Bone marrow (tissue), 2 donors: Measurements from ENCODE around the gene GPX7.
A peak's percentile ranks its signal among the peaks of the same experiment; 100 is the strongest.
"Not testable (repeated sequence)": the region's sequence is repeated elsewhere in the genome, so short reads cannot be mapped to it uniquely, and the experiment has no call there.

Experiments
- DNase-seq, 2 donors: peaks; one replicate each; lab custom pipeline; 2025; lab: John Stamatoyannopoulos, UW

Gene GPX7

DNA sequence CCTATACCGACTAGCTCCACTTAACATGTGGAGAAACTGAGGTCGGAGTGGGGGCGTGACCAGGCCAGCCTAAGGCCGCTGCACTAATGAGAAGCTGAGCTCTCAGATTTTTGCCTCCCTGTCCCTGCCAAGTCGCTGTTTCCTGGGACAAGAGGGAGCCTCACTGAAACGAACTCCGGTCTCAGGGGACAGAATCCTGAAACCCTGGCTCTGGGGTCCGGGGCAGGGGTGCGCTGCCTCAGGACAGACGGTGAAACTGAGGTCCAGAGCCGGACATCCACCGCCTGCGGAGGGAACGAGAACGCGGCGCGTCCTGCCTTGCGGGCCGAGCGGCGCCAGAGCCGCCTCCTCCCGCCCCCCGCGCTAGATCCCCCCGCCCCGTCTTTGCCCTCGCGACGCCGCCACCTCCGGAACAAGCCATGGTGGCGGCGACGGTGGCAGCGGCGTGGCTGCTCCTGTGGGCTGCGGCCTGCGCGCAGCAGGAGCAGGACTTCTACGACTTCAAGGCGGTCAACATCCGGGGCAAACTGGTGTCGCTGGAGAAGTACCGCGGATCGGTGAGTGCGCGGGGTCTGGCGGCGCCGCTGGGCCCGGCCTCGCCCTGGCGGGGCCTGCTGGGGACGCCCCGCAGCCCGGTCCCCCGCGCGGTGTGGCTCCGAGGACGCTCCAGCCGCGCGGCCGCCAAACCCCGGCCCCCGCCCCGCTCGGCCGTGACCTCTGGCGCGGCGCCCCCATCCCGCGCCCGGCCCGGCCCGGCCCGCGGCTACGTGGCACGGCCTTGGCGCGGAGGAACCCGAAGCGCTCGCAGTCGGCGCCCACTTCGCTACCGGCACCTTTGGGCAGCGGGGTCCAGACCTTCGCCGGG, at the start of gene GPX7:
GPX7 (plus strand) TSS at position 381 of the 865 bp plus-strand sequence; CDS start at position 420, 39 bp downstream.
- DNase-seq, result peak; percentile 8 to 20

DNA sequence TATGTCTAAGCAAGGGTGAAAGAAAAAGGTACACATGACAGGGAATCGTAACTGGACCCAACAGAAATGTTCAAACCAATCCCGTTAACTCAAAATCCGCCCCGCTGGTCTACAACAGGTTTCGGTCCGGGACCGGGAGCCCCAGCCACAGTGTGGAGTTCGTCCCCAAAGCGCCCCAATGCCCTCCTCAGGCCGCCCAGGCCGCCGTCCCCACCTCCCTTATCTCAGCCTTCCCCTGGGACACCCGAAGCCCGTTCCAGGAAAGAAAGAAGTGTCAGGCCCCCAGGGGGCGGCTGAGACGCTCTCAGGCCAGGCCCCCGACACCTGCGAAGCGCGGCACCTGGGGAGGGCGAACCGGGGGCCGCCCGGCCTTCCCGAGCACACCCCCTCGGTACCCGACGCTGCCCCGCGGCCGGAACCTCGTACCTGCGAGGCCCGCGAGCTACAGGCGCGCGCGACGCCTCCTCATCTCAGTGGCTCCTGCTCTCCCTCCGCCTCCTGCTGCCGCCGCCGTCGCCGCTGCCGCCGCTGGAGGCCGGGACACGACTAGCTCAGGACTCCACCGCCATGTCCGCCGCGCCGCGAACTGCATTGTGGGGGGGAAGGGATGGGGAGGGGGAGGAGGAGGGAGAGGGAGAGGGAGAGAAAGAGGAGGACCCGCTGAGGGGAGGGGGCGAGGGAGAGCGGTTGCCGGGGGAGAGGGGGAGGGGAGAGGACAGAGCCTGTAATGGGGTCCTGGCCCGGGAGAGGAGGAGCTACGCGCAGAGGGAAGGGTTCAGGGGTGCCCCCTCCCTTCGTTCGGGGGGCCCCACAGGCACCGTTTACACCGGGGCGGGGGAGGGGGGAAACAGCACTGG, 49.4 kb upstream of the GPX7 start, which contains the start of gene TUT4:
TUT4 (minus strand) TSS at position 588 of the 857 bp plus-strand sequence. CDS start 26,812 bp downstream, outside the sequence.
- DNase-seq, result peak; percentile 72 to 81

DNA sequence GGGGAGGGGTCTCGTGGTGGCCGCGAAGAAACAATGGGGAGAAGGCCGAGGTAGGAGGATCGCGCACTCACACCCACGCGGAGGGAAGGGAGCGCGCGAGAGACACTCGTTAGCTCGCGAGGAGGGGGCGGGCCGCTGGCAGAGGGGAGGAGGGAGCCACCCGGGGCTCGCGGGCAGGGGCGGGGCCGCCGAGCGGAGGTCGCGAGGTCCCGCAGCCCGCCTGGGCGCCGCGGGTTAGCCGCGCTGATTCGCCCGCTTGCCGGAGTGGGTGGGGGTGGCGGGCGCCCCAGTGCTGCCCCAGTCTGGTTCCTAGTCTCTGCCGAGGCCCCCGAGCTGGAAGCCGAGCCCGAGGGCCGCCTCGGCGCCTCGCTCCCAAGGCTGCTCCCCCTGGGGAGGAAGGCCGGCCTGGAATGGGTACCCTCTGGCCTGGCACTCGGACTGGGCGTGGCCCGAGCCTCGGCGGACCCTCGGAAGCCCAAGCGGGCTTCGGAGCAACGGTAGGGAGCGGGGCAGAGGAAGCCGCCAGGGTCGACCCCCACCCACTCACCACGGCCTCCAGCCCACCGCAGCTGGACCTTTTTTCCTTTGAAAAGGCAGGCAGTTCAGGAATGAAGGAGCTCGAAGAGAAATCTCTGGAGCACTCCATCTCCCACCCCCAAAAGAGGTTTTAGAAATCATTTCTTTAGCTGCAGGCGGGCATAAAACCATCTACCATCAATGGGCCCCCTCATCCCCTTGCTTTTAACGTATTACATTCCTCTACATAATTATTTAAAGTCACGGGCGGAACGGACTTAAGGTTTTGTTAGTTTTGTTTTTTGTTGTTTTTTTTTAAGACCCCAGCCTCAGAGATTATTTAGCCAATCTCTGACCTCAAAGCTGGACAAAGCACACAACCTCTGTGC, 48.6 kb upstream of the GPX7 start:
- peak; percentile 72 to 81 for DNase-seq

DNA sequence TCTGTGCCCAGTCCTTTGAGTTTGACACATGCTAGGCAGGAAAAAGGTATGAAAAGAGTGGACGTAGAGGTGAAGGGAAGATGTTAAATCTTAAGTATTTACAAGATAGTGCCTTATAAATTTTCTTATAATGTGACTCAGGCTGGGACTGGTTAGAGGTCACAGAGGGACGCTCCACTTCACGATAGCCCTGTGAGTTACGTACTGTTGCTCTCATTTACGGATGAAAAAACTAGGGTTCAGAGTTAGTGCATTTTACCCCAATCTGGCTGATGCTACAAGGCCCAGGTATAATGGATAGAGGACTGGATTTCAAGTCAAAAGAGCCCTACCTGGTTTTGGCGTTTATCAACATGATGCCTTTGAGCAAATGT, 47.9 kb upstream of the GPX7 start:
- DNase-seq, result no peak

DNA sequence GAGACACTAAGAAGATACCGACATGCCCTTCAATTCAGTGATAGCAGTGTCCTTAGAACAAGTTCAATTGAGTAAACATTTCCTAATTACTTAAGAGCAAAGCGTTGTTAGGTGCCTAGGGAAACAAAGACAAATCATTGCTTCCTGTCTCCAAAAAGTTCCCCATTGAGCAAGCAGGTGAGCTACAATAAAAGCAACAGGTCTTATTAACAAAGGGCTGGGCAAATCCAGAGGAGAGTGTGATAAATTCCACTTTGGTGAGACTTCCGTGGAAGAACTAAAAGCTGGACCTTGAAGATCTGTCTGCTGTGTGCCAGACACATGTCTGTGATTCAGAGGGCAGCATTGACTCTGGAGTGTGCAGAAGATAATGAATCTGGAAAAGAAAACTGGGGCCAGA, 47.4 kb upstream of the GPX7 start:
- no peak for DNase-seq

DNA sequence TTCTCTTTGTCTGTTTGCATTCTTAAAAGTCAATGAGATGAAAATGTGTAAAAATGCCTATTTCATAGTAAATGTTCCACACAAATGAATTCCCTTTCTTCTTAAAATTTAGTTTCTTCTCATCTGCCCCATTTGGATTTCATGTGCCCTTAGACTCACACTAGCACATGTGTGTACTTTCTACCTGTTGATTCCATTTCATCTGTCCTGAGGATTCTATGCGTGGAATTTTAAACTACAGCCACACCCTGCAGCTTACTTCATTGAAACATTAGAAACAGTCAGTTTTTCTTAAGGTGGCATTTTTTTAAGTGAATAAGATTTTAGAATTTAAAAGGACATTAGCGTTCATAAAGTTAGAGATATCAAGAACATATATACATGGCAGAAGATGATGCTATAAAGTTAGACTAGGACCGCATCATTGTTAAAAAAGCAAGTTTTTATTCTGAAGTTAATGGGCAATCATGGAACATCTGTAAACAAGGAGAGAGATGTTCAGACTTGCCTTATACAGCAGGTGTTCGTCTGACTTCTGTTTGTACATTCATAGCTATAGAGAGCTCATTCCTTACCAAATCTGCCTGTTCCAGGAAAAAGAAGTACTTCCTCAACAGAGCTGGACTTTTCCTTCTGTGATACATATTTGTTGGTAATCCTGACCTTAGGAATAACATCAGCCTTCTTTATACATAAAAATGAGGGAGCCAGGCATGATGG, 45.4 kb upstream of the GPX7 start:
- no peak for DNase-seq

DNA sequence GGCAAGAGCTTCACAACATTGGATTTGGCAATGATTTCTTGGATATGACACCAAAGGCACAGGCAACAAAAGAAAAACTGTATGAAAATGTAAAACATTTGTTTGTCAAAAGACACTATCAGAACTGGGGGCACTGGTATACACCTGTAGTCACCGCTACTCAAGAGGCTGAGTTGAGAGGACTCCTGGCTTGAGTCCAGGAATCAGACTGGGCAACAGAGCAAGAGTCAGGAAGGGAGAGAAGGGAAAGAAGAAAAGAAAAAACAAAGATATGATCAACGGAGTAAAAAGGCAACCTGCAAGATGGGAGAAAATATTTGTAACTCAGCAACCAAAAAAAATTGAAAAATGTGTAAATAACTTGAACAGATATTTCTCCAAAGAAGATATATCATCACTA, 43.2 kb upstream of the GPX7 start:
- DNase-seq, result no peak

DNA sequence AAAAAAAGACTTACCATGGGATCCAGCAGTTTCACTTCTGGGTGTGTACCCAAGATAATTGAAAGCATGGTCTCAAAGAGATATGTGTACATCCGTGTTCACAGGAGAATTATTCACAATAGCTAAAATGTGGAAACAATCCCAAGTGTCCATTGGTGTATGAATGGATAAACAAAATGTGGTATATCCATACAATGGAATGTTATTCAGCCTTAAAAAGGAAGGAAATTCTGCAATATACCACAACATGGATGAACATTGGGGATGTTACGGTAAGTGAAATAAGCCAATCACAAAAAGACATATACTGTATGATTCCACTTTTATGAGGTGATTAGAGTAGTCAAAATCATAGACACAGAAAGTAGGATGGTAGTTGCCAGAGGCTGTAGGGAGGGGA, 42.3 kb upstream of the GPX7 start:
- no peak for DNase-seq

DNA sequence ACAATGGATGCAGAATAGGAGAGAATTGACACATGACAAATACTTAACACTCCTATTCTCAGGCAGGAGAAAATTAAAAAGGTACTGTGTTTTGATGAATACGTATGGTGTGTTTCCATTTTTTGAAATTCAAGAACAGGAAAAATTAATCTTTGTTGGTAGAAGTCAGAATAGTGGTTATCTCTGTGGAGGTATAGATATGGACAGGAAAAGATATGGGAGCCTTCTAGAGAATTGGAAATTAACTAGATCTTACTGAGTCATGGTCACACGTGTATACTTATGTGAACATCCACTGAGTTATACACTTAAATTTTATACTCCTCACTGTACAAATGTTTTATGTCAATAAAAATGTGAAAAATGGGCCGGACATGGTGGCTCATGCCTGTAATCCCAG, 39.4 kb upstream of the GPX7 start:
- no peak for DNase-seq

DNA sequence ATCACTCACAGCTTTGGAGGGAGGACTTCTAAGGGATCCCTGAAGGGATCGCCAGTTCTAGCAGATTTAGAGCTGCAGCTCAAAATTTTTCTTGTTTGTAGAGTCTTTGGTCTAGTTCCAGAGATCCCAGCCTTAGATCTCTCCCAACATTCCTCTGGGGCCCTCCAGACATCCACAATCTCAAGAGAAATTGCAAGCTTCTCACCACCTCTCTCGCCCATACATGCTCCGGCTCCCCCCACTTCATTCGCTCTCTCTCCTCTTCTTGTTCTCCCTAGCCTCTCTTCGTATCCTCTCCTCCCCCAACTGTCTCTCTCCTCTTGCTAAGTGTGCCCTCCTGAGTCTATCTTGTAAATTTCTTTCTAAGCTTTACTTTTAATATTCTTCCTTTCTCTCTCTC, 34.2 kb upstream of the GPX7 start:
- DNase-seq, result no peak

DNA sequence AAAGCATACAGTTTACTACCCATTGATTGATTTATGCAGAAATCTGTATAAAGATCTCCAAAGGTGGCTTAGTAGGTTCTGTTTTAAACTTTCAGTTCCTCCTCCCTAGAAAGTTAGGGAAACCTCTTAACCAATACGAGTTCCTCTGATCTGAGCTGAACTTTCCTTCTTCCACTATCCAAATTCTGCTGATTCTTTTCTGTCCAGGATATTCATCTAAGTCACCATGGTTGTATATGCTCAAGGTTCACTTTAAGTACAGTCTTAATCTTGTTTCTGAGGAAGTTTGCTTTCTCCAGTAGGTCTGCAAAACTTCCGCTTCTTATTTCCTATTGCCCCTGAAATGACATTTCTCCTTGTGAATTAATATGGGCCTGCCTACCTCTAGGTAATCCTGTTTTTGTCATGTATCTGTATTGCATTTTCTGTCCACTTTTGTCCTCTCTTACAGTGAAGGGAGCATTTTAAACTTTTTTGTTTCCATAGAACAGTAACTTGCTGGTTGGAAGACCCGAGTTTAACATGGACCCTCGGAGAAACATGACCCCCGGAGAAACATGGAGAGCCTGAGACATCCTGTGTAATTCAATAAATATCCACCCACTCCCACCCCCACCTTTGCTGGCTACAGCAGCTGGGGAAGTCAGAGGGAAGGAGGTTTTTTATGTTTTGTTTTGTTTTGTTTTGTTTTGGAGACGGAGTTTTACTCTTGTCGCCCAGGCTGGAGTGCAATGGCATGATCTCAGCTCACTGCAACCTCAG, 32.5 kb upstream of the GPX7 start:
- peak in 1 of 2 donors; percentile 46 for DNase-seq

DNA sequence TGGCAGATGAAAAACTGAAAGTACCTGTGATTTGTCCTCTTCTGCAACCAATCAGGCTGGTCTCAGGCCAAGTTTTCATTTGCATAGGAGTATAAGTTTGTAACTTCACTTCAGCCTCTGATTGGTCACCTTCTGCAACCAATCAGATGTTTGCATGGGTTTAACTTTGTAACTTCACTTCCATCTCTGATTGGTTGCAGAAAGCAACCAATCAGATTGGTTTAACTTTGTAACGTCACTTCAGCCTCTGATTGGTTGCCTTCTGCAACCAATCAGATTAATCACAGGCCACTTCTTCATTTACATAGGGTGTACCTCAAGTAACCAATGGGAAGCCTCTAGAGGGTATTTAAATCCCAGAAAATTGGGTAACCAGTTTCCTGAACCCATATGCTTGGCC, 30.4 kb upstream of the GPX7 start:
- no peak for DNase-seq

DNA sequence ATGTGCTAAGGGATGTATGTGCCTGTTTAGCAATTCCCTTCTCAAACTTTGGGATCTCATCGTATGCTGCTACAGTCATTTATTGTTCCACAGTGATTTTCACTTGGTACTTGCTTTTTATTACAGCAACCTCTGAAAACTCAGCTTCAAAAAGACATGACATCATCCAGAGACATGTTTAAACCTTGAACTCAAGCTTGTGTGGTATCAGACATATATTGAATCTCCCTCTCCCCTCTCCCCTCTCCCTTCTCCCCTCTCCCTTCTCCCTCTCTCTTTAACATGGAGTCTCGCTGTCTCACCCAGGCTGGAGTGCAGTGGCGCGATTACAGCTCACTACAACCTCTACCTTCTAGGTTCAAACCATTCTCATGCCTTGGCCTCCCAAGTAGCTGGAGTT, 29.8 kb upstream of the GPX7 start:
- no peak for DNase-seq

DNA sequence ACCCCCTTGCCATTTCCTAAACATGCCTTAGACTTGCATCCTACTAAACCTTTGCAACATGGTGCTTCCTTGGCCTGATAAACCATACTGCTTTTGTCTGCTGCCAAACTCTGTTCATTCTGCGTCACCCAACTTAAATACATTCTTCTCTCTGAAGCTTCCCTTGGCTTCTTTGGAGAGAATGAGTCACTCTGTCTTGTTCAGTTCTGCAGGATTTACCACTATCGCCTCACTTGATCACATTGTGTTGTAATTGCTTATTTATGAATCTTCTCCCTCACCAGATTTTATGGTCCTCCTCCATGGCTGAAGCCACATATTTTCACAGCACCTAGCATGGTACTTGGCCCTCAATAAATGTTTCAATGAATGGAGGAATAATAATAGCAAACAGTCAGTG, 27.6 kb upstream of the GPX7 start:
- DNase-seq, result no peak

DNA sequence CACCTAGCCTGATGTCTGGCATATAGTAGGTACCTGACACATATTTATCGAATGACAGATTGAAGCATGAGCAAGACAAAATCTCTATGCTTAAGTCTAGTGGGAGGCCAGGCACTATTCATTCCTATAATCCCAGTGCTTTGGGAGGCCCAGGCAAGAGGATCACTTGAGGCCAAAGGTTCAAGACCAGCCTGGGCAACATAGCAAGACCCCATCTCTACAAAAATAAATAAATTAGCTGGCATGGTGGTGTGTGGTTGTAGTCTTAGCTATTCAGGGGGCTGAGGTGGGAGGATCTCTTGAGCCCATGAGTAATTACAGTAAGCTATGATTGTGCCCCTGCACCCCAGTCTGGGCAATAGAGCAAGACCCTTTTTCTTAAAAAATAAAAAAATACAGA, 26.1 kb upstream of the GPX7 start:
- DNase-seq, result no peak

DNA sequence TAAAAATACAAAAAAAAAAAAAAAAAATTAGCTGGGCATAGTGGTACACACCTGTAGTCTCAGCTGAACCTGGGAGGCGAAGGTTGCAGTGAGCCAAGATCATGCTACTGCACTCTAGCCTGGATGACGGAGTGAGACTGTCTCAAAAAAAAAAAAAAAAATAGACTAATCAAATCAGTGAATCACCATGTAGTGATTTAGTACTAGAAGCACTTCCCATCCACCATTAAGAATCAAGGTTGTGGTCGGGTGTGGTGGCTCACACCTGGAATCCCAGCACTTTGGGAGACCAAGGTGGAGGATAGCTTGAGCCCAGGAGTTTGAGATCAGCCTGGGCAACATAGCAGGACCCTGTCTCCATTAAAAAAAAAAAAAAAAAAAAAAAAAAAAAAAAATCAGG, 24.1 kb upstream of the GPX7 start:
- not testable (repeated sequence) for DNase-seq

DNA sequence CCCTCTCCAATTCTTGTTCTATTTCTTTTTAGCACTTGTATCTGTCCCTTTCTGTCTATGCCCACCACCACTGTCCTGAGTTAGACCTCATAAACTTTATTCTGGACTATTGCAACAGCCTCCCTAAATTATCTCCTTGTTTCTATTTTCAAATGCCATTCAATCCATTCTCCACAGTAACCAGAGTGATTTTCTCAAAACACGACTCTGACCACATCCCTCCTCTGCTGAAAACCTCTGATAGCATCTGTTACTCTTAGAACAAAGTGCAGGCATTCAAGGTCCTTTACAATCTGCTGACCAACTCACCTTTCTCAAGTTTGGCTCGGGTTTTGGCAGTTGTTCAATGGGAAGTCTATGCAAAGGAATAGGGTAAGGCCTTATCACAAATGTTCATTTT, 22.8 kb upstream of the GPX7 start:
- no peak for DNase-seq

DNA sequence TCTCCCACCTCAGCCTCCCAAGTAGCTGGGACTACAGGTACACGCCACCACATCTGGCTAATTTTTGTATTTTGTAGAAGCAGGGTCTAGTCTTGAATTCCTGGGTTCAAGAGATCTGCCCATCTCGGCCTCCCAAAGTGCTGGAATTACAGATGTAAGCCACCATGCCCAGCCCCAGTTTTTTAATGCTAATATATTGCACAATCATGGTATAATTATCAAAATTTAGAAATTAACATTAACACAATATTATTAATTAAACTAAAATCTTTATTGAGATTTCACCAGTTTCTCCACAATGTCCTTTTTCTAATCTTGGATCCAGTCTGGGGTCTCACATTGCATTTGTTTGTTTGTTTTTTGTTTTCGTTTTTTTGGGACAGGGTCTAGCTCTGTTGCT, 21.9 kb upstream of the GPX7 start:
- no peak for DNase-seq

DNA sequence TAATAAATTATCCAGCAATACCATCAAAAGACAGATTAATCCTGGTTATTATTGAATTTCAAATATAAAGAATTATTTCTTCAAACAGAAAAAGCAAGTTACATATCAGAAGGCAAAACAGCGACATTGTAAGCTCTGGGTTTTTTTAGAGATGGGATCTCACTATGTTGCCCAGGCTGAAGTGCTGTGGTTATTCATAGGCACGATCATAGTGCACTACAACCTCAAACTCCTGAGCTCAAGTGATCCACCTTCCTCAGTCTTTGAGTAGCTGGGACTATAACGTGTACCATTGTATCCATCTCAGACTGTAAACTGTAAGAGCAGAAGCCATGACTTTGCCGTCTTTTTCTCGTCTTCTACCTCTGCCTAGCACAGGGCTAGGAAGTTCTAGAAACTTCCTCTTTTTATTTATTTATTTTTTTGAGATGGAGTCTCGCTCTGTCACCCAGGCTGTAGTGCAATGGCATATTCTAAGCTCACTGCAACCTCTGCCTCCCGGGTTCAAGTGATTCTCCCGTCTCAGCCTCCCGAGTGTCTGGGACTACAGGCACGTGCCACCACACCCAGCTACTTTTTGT, 20.0 kb upstream of the GPX7 start:
- DNase-seq, result no peak

DNA sequence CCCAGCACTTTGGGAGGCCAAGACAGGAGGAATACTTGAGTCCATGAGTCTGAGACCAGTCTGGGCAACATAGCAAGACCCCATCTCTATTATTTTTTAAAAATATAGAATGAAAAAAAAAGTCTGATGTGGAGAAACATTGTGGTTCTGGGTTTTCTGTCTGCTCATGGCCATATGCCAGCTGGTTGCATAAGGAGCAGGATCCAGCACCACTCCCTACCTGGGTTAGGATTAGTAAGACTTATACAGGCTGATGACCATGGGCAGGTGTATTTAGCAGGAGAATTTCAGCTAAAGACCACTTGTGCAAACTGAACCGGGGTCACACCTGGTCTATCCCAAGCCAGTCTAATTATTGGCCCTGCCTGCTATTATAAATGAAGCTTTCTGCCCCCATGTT, 16.7 kb upstream of the GPX7 start:
- no peak for DNase-seq
